ENCODE measurements around the gene OSBPL6. TPM values are rescaled to one million over a fixed set of nuclear protein-coding genes. Genes with fewer than 3 reads are reported as not detected.

OSBPL6 gene
- total RNA-seq, 1 experiment from 2014 or later, result 4.6 TPM

DNA sequence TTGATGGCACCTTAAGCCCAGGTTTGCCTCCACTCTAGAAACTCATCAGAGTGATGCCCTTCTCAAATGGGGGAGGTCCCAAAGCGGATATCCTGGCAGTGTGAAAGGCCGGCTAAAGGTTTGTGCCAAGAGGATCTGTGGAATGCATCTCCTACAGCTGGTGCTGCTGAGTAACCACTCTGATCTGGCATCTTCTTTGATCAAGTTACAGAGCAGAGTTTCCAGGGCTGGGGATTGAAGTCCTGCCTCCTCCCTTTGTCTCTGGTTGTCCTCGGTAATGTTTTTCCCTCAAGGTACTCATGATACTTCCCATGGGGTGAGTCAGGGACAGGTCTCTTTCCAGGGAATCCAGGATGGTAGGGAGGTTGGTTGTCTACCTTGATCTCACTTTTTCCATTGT lies 232.1 kb downstream of the OSBPL6 start:
- H3K9me3 Mint-ChIP-seq, result peaks cover 2 to 7% of the 10 kb centered on the region in 2 experiments; a peak in 3 of 5 replicates
- Histone ChIP-seq H2BK12ac (ENCODE audit: insufficient read length, low read depth, low read length) (no peak overlapping the region), H2AFZ (ENCODE audit: low read length) (no peak overlapping the region), H3K9ac (ENCODE audit: extremely low read depth, insufficient read length, low read length) (no peak overlapping the region), H3K23me2 (ENCODE audit: insufficient read length, low read depth, low read length, poor library complexity, severe bottlenecking) (no peaks in the 10 kb centered on the region), H3K18ac (ENCODE audit: insufficient read length, low read depth, low read length) (no peak overlapping the region), H3K4me2 (ENCODE audit: insufficient read depth, insufficient read length, low read length) (no peak overlapping the region), H3K79me2 (ENCODE audit: insufficient read depth, low read length) (no peaks in the 10 kb centered on the region), H3K23ac (ENCODE audit: insufficient read length, low read depth, low read length) (no peak overlapping the region), H2BK20ac (ENCODE audit: low read depth, low read length, poor library complexity, severe bottlenecking) (no peak overlapping the region), H3K27me3 (ENCODE audit: insufficient read depth, low read length) (no peaks in the 10 kb centered on the region), H2BK5ac (ENCODE audit: insufficient read length, low read length) (no peak overlapping the region), H4K91ac (ENCODE audit: insufficient read length, low read depth, low read length) (no peak overlapping the region), H3K56ac (ENCODE audit: insufficient read length, low read depth, low read length) (no peak overlapping the region), H3K79me1 (ENCODE audit: insufficient read depth, low read depth, low read length, poor library complexity, severe bottlenecking) (no peaks in the 10 kb centered on the region), H2BK120ac (ENCODE audit: low read depth, low read length, poor library complexity, severe bottlenecking) (no peak overlapping the region), H2BK15ac (ENCODE audit: low read depth, low read length) (no peak overlapping the region), H3K14ac (ENCODE audit: insufficient read depth, low read length) (no peak overlapping the region), H3T11ph (ENCODE audit: low read length) (no peak overlapping the region), H4K20me1 (ENCODE audit: control insufficient read depth, insufficient read depth, insufficient read length) (no peaks in the 10 kb centered on the region), H3K4ac (ENCODE audit: low read depth, low read length) (no peak overlapping the region), H4K8ac (replicated peaks; ENCODE audit: insufficient read length, low read depth, low read length) (no peak overlapping the region), H3K4me1 (ENCODE audit: insufficient read depth, low read length) (no peaks in the 10 kb centered on the region), H4K5ac (ENCODE audit: insufficient read length, low read depth, low read length) (no peak overlapping the region), H2AK5ac (ENCODE audit: insufficient read length, low read length) (no peak overlapping the region), H3K27ac (ENCODE audit: insufficient read length, low read depth, low read length) (no peak overlapping the region), H3K9me3 (ENCODE audit: control insufficient read depth, low read depth, low read length) (no peaks in the 10 kb centered on the region)
- H3K27ac Mint-ChIP-seq, result no peak overlapping the region
- WGBS (ENCODE audit: extremely low coverage, insufficient read length, low lambda C conversion rate), result no CpG with 5 or more reads among the region's 3 CpGs
- H3K4me1 Mint-ChIP-seq, result no peaks in the 10 kb centered on the region
- peaks cover 16 to 50% (median 37%) of the 10 kb centered on the region in 3 experiments; a peak in 6 of 7 replicates for H3K36me3 Mint-ChIP-seq (ENCODE audit: insufficient read depth in 1 of 3, low read depth in 3 of 3)
- TF ChIP-seq, protein P1, sequence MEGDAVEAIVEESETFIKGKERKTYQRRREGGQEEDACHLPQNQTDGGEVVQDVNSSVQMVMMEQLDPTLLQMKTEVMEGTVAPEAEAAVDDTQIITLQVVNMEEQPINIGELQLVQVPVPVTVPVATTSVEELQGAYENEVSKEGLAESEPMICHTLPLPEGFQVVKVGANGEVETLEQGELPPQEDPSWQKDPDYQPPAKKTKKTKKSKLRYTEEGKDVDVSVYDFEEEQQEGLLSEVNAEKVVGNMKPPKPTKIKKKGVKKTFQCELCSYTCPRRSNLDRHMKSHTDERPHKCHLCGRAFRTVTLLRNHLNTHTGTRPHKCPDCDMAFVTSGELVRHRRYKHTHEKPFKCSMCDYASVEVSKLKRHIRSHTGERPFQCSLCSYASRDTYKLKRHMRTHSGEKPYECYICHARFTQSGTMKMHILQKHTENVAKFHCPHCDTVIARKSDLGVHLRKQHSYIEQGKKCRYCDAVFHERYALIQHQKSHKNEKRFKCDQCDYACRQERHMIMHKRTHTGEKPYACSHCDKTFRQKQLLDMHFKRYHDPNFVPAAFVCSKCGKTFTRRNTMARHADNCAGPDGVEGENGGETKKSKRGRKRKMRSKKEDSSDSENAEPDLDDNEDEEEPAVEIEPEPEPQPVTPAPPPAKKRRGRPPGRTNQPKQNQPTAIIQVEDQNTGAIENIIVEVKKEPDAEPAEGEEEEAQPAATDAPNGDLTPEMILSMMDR (conservative IDR thresholded peaks at IDR 0.05), result no peak
- H3K27me3 Mint-ChIP-seq (ENCODE audit: low read depth), result no peaks in the 10 kb centered on the region
- DNase-seq, result no peak
- H3K4me3 Mint-ChIP-seq, result no peak overlapping the region

Data from H9 (cell line).